Adrenal gland (tissue), 12 donors: ENCODE measurements around the gene SYNGAP1. TPM values are rescaled to one million over a fixed set of nuclear protein-coding genes. Genes with fewer than 3 reads are reported as not detected.
A peak's percentile ranks its signal among the peaks of the same experiment; 100 is the strongest.

Experiments
- DNase-seq, 7 donors: peaks; one replicate each; pipeline ENCODE4 v3.0.0-alpha.2; 2019 to 2020
- H3K27ac ChIP-seq, 5 donors: fragments of 200-600 bp; sonication (generic) in 4 of 5; 1 replicate in 3 of 5; 2 replicates in 2 of 5; pipeline versions ENCODE4 v1.5.1 to v1.8.0; 2016 to 2020; ENCODE audit warnings: mild to moderate bottlenecking in 1 of 5
- H3K27me3 ChIP-seq: fragments of 200-600 bp; 2 replicates; pipeline ENCODE4 v1.8.0; 2021
- H3K36me3 ChIP-seq, 2 donors: fragments of 200-600 bp; replicated peaks in 1 of 2; 1 replicate in 1 of 2; 2 replicates in 1 of 2; pipeline versions ENCODE4 v1.5.1 to v1.8.0; 2018 to 2022
- H3K4me1 ChIP-seq, 2 donors: fragments of 200-600 bp; replicated peaks in 1 of 2; 1 replicate in 1 of 2; 2 replicates in 1 of 2; pipeline versions ENCODE4 v1.5.1 to v1.8.0; 2018 to 2021
- H3K4me3 ChIP-seq, 4 donors: fragments of 200-600 bp; sonication (generic) in 3 of 4; one replicate each; pipeline ENCODE4 v1.5.1; 2016 to 2018
- H3K9me3 ChIP-seq, 3 donors: fragments of 200-600 bp; sonication (generic) in 1 of 3; replicated peaks in 1 of 3; 1 replicate in 2 of 3; 2 replicates in 1 of 3; pipeline versions ENCODE4 v1.5.1 to v1.8.0; 2016 to 2021
- CTCF ChIP-seq, 6 experiments: fragments of 450-650 bp in 4 of 6; fragments of 200-600 bp in 2 of 6; sonication (generic) in 1 of 6; IDR thresholded peaks; 1 replicate in 5 of 6; 2 replicates in 1 of 6; pipeline versions ENCODE4 v1.5.1 to v1.8.0; 2016 to 2021; ENCODE audit warnings: antibody characterized with exemption in 6 of 6, mild to moderate bottlenecking in 2 of 6, moderate library complexity in 1 of 6
- POLR2A ChIP-seq, 2 donors: fragments of 450-650 bp; IDR thresholded peaks; one replicate each; pipeline ENCODE4 v1.6.1; 2017; ENCODE audit warnings: antibody characterized with exemption in 2 of 2, mild to moderate bottlenecking in 2 of 2, moderate library complexity in 1 of 2
- WGBS, 4 donors: extraction: QIAGEN DNeasy Blood & Tissue Kit in 2 of 4; methylation state at CpG; one replicate each; pipeline versions ENCODE4 v1.1.5 to v1.1.7; 2013 to 2017; 5-methylcytosine and 5-hydroxymethylcytosine counted together
- intact Hi-C, 2 donors: fragments of 100-400 bp; cut with DNase I; formaldehyde crosslinking; loops; one replicate each; pipeline versions ENCODE4 v1.14.1 to v1.15.0; 2022 to 2023
- polyA plus RNA-seq, 3 donors: library from polyadenylated mRNA; stranded (reverse); fragments of 200-250 nt in 2 of 3; fragments of 350-450 nt in 1 of 3; fragmentation: Illumina TruSeq in 1 of 3; extraction: RNeasy Lipid Tissue Mini Kit (QIAGEN cat#74804) in 1 of 3; gene quantifications; one replicate each; pipeline ENCODE4 v1.2.3, GENCODE V29; 2013 to 2014
- total RNA-seq, 9 donors: library from RNA; depleted of rRNA in 4 of 9; stranded (reverse); fragments of >200 nt in 4 of 9; fragments of 120-200 nt in 1 of 9; fragmentation: NEBNext Ultra II Directional in 1 of 9; extraction: Animal tissue kit (Norgen Biotek cat#: 25700) in 1 of 9; gene quantifications; one replicate each; pipeline versions ENCODE4 v1.1.0 to v1.2.4, GENCODE V29; 2013 to 2023
- donor health status: healthy with polysubstance abuse.
- donor health status: Bipolar disorder and iron deficiency.
- donor health status: DM: yes; HTN: yes; CAD: no.
- donor health status: DM: no; HTN: no; CAD: no.
- donor health status: DM: no; HTN: no; CAD: no.
- donor health status: DM: yes; HTN: yes; CAD: no.

Gene SYNGAP1
- total and polyA plus RNA-seq, 12 donors: 2.6 to 73.5 (median 8.7) TPM

DNA sequence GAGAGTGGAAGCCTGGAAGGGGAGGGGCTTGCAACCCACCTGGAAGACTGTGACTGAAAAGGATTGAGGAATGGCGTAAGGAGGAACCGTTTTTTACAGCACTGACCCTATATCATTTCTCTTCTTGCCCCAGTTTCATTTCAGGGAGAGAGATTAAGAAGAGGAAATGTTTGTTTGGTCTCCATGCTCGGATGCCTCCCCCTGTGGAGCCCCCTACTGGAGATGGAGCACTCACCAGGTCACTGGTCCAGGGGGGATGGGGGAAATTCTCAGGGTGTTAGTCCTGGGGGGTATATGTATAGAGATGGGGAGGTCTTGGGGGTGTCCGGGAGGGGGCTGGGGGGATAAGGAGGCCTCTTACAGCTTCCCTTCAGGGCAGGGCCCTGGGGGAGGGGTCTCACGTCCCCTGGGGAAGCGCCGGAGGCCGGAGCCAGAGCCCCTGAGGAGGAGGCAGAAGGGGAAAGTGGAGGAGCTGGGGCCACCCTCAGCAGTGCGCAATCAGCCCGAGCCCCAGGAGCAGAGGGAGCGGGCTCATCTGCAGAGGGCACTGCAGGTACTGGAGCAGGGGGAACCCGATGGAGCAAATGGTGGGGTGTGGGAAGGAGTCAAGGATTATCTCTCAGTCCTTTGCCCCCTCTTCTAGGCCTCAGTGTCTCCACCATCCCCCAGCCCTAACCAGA, 5.1 kb upstream of the SYNGAP1 start:
- intact Hi-C loops: loop anchor here in 1 of 2 donors (10.0 kb wide), 1 partner anchor 1680 kb away; the partner anchor contains the start of gene CLIC1
- TF ChIP-seq CTCF (IDR thresholded peaks at IDR 0.05): peak in 1 of 6 experiments; percentile 2
- no peak for TF ChIP-seq POLR2A (IDR thresholded peaks at IDR 0.05)

DNA sequence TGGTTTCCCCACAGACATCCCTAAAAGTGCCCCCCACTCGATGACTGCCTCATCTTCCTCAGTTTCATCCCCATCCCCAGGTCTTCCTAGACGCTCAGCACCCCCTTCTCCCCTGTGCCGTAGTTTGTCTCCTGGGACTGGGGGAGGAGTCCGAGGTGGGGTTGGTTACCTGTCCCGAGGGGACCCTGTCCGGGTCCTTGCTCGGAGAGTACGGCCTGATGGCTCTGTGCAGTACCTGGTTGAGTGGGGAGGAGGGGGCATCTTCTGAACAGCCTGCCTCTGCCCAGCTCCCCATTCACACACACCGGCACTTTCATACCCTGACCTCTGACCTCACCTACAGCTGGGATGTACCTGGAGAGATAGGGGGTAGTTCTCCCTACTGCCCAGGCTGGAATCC, 4.0 kb upstream of the SYNGAP1 start:
- H3K27ac ChIP-seq: no peak overlapping the region
- intact Hi-C loops: loop anchor here in 1 of 2 donors (10.0 kb wide), 1 partner anchor 1681 kb away; the partner anchor contains the start of gene CLIC1
- H3K9me3 ChIP-seq: no peaks in the 10 kb centered on the region
- WGBS, 4 donors: 69 to 82% (median 78%) methylated on average over 9 of the region's 9 CpGs
- no peak overlapping the region for H3K4me3 ChIP-seq
- TF ChIP-seq POLR2A (IDR thresholded peaks at IDR 0.05) (no peak), CTCF (IDR thresholded peaks at IDR 0.05) (no peak)
- peak in 1 of 7 donors; percentile 55 for DNase-seq
- no peaks in the 10 kb centered on the region for H3K27me3 ChIP-seq
- H3K36me3 ChIP-seq: peaks cover 0 to 44% of the 10 kb centered on the region in 2 donors
- peaks cover 33 to 58% of the 10 kb centered on the region in 2 donors for H3K4me1 ChIP-seq

More for the DNA sequence above, 5.1 kb upstream of the SYNGAP1 start:
- Histone ChIP-seq H3K27ac (no peak overlapping the region), H3K27me3 (no peaks in the 10 kb centered on the region), H3K4me1 (peaks cover 32 to 57% of the 10 kb centered on the region in 2 donors), H3K9me3 (no peaks in the 10 kb centered on the region), H3K4me3 (no peak overlapping the region), H3K36me3 (peaks cover 0 to 44% of the 10 kb centered on the region in 2 donors)
- 73 to 78% (median 76%) methylated on average over 7 to 12 of the region's 12 CpGs for WGBS, 4 donors
- no peak for DNase-seq

DNA sequence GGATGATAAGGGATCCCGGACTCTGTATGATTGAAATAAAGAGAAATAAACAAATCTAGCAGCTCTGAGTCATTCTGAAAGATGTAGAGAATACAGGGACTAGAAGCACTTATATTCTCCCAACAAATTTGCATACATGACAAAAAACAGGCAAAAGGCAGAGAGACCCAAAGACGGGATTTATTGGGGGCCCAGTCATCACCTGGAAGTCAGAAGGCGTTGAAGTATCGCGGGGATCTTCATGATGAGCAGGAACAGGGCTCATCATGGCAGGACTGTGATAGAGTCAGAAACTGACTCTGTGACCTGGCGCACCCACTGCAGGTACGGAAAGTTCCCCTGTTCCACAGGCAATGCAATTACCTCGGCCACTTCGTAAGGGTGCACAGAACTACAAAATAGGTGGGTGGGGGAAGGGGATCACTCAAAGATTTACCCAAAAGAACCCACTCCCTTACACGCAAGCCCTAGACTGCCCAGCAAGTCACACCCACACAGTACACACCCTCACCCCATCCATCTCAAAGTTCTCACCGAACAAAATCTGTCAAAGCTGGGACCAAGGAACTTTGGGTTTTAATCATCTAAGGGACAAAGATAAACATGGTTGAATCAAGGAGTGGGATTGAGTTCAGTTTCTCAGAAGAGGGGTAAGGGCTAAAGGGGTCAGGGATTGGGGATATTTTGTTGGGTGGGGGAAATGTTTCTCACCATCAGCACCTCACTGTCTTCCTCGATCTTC, 3.3 kb upstream of the SYNGAP1 start:
- H3K36me3 ChIP-seq: peaks cover 0 to 44% of the 10 kb centered on the region in 2 donors
- DNase-seq: peak in 1 of 7 donors; percentile 50
- H3K27me3 ChIP-seq: no peaks in the 10 kb centered on the region
- H3K4me1 ChIP-seq: peaks cover 31 to 57% of the 10 kb centered on the region in 2 donors
- H3K4me3 ChIP-seq: peak overlapping the region in 2 of 4 donors; percentile 47 to 66
- H3K9me3 ChIP-seq: no peaks in the 10 kb centered on the region
- 47 to 57% (median 55%) methylated on average over 12 of the region's 12 CpGs for WGBS, 4 donors
- intact Hi-C loops: loop anchor here in 1 of 2 donors (10.0 kb wide), 1 partner anchor 1682 kb away; the partner anchor contains the start of gene CLIC1
- no peak for TF ChIP-seq CTCF (IDR thresholded peaks at IDR 0.05)
- no peak for TF ChIP-seq POLR2A (IDR thresholded peaks at IDR 0.05)
- H3K27ac ChIP-seq: peak overlapping the region in 3 of 5 donors; percentile 90 to 95 (median 93)
